ENCODE results near the gene NUAK1.

NUAK1 gene

DNA sequence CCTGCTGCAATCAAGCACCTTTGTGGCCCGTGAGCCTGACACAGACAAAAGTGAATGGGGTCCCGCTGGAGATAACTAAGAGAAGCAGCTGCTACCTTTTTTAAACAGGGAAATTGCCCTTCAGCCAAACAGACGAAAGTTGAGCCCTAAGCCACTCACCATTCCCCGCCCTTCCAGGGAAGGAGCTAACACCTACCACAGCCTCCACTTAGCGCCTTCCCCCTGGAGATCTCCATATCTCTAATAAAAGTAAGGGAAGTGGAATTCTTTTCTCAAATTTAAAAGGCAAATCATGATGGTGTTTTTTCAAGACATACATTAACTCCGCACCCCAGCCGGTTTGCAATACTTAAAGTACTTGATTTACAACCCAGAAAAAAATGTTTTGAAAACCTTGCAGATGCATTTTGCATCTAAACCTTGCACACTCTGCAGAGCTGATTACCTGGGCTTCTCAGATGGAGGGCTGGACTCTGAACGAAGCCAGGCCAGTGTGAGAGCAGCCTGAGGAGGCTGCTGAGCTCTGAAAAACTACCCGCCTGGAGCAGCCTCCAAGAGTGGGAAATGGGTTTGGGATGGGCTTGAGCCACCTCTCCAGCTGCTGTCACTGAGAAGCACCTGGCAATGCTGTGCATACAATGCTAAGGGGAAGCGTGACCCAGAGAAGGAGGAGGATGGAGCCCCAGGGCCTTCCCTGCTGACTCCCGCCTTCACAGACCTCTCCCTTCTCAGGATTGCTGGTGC, 10.0 kb downstream of the NUAK1 start:
- DNase-seq: no peak

GRCh38 chr12:106127338-106128126, 11.2 kb downstream of the NUAK1 start:
- DNase-seq: no peak

GRCh38 chr12:106126441-106127337, 12.1 kb downstream of the NUAK1 start:
- no peak for DNase-seq

- DNase-seq: no peak
These were observed 13.2 kb downstream of the NUAK1 start for GRCh38 chr12:106125351-106126095.

DNA sequence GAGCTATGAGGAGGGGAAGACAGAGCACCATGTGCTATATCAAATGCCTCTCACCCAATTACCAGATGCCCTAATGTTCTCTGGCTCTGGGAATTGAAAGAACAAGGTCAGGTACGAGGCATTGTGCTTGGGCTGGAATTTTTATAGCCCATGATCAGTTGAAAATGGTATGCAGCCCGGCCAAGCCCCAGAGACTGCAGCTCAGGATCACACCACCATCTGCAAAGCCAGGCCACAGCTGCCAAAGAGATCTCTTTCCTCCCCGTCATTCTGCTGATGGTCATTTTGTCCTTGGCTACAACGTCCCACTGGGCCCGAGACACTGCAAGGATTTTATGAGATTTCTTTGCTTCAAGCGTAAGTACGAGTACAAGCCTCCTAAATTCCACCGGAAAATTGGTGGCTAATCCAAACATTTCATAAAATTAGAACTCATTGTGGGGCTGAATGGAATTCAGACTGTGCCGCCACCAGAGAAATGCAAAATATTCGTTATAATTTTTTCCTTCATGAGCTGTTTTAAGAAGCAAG, 15.1 kb downstream of the NUAK1 start:
- no peak for DNase-seq

DNA sequence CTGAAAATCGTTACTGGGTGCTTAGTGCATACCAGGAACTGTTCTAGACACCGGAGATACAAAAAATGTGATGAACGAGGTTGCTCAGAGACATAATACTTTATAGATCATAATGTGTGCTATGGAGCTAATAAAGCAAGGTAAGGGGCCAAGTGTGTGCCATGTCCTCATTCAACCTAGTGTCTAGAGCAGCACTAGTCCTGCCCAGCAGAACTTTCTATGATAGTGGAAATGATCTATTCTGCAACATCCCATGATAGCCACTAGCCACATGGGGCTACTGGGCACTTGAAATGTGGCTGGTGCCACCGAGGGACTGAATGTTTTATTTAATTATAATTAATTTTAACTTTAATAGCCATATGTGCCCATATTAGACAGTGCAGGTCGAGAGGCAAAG, 15.6 kb downstream of the NUAK1 start:
- no peak for DNase-seq

GRCh38 chr12:106122004-106122403, 16.8 kb downstream of the NUAK1 start:
- DNase-seq: no peak

DNA sequence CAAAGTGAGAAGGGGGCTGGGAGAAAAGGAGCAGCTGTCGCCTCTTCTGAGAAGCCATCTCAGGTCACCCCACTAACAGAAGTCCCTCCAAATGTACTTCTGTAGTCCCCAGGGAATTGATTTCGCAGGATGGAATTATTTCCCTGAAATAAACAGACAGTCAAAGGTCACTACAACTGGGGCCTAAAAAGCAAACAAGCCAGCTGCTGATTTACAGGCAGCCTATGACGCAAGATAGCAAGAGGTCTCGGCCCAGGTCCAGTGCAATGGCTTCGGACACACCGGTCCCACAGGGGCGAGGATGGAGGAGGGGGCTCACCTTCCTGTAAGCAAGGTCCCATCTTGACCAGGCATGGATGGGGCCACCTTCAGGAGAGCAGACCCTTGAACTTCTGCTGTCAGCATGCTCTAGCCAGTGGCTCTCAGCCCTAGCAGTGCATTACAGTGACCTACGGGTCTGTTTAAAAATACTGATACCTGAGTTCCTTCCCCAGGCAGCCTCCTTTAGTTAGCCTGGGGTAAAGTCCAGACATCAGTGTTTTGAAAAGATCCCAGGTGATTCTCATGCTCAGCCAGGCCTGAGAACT, 18.1 kb downstream of the NUAK1 start:
- no peak for DNase-seq

GRCh38 chr12:106119301-106119700, 19.5 kb downstream of the NUAK1 start:
- no peak for DNase-seq

DNA sequence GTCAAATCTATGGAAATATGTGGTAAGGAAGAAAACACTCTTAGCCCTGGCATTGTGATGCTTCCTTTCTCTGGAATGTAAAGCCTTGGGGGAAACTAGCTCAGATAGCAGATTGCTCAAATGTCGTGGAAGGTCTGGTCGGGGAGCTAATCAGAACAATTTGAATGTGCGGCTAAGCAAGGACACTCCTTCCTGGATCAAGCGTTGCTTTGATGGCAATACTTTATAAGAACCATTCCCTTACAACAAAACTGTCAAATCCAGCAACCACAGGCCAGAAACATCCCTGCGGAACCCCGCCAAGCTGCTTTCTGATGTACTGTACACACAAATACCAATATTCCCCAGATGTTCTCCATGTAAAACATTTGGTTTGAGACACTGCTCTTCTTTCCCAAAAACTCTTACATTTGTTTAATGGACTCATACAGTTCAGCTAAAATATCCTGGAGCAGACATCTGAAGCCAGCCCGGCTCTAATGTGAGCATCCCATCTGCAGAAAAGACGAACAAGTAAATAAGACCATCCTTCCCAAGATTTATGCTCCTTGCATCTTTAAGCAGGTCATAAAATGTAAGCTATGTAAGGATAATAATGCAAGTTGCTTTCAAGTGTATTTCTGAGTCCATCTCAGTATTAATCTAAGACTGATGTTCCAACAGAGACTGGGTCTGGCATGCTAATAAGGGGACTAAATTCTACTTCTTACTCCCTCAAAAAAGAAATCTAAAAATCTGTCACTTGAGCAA, 20.2 kb downstream of the NUAK1 start:
- no peak for DNase-seq

DNA sequence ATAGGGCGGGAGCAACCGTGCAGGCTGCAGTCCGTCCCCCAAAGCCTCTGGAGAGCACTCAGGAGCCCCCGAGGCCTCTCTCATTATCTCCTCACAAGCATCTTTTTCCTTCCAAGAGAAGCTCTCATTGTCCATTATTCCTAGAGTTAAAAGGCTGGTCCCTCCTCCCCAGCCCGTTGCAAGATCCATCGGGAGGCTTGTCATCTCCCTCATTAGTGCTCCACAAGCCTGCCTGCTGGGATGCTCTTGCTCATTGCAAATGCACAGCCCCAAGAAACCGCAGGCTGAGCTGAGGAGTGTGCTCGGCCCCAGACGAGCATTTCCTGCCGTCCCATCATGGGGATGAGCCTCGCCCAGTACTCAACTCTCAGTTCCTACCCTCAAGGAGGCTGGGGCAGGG, 23.3 kb downstream of the NUAK1 start:
- no peak for DNase-seq

DNA sequence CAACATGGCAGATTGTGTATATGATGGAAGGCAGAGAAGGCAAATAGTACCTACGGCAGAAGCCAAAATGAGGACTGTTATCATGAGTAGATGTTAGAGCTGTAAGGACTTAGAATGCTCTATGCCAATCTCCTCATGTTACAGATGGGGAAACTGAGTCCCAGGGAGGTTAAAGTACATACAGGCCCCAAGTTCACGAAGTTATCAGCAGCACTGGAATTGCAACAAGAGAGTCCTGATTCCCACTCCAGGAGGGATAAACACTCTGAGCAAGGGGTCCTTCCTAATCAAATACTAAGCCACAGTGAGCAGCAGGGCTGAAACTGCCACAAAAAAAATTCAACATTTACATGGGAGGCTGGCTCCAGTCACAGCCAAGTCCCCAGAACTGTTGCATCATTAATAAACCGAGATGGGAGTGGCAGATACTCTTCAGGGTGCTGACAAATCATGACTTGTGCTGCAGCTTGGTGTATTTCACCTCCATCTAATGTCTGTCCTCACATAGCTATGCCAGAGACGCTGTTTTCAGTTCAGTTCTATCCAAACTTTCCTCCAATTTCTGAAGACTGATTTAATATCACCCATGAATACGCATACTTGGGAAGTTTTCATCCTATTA, 24.2 kb downstream of the NUAK1 start:
- DNase-seq: no peak

DNA sequence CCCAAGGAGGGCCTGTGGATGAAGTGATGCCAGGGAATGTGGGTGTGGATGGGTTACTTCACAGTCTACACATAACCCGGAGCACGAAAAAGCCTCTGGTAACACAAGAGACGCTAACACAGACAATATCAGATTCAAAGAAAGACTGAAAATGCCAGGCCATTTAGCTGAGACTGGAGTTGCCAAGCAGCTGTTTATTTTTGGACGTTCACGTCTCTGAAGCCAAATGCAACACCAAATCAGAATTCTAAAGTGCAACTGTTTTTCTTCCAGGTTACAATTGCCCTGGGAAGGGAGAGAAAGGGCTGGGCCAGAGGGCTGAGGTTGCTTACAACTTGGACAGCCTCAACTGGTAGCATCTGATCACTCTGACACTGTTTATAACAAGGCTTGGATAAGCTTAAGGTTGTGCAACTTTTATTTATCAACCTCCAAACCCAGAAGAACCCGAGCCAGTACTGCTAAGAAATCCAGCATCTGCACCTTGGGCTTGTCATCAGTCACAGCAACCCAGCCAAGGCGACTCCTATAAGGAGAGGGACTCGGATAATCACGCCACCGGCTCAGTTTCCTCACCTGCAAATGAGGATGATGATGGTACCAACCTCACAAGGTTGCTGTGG, 24.8 kb downstream of the NUAK1 start:
- DNase-seq: no peak

- DNase-seq: no peak
These were observed 25.3 kb downstream of the NUAK1 start for GRCh38 chr12:106113446-106113823.

GRCh38 chr12:106113042-106113441, 25.7 kb downstream of the NUAK1 start:
- DNase-seq: no peak

DNA sequence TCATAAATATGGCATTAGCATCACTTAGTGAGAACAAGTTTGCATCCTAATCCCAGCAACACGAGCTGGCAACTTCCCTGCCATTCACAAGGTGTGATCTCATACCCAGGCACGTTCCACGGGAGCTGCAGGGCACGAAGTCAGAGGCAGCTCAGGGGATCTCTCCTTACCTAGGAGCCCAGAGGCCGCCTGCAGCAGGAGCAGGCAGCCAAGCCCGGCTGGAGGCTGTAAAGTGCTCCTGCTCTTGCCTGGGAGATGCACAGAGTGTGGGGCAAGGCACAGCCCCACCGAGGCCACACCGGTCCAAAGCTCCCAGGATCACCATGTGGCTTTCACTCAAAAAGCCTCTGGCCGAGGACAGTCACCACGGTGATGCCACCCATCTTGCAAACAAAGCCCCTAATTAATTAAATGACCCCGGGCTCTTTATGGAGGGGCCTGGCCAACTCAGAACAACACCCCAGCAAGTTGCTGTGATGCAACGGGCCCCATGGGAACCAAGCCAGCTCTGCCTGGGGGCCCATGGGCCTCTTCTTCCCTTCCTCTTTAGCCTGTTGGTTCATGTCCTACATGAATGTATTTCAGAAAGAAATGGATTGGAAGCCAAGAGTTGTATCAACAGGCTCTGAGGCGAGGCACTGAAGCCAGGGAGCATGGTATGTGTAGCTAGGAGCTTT, 26.5 kb downstream of the NUAK1 start:
- no peak for DNase-seq

DNA sequence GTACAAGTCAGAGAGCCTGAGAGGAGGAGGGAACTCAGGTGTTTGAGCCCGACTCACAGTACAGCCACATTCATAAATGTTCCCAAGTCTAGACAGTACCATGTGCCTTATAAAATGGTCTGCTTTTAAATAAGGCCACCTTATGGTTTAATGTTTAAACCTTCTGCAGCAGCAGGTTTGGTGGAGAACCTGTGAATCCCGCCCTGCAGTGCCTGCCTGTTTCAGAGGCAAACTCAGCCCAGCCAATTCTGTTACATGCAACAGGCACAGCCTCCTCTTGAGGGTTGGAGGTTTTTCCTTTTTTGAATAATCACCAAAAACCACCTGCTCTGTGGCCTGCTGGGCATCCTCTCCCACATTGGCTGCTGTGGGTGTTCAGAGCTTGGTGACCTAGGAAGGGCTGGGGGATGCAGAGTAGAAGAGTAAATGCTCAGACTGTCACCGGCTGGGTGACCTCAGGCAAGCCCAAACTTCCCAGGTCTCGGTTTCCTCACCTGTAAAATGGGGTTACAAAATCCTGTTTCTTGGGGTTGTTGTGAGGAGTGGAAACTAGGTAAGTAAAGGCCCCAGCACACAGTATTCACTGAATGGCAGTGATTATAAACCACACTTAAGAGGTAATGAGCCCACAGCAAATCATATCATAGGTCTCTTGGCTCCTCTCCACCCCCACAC, 28.0 kb downstream of the NUAK1 start:
- DNase-seq: no peak

DNA sequence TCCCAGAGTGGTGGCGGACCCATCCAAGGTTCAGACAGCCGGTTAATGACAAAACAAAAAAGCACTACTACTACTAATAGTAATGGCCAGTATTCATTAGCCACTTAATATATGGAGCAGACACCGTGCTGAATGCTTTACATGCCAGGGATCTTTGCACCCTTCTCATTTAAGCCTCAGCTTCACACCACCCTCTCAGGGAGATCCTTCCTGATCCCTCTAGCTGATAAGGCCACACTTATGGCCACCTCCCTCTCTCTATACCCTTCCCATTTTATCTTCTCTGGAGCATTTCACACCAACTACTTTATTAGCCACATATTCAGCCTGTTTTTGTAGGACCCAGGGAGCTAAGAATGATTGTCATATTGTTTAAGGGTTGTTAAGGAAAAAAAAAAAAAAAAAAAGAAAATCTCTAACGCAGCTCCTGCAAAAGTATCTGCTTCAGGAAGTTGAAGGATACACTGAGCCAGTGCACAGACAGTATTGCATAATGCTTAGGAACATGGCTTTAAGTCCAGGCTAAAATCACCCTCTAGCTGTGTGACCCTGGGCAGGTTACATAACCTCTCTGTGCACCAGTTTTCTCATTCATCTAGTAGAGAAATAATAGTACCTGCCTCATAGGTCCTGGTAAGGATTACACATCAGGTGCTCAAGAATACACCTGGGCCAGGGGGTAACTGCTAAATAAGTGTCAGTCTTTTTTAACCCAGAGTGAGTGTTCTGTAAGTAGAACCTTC, 29.4 kb downstream of the NUAK1 start:
- DNase-seq: no peak
